ENCODE results near the gene USP32. TPM values are rescaled to one million over a fixed set of nuclear protein-coding genes. Genes with fewer than 3 reads are reported as not detected.

The USP32 gene
- total RNA-seq, 1 experiment from 2014 or later, result 32.3 TPM

DNA sequence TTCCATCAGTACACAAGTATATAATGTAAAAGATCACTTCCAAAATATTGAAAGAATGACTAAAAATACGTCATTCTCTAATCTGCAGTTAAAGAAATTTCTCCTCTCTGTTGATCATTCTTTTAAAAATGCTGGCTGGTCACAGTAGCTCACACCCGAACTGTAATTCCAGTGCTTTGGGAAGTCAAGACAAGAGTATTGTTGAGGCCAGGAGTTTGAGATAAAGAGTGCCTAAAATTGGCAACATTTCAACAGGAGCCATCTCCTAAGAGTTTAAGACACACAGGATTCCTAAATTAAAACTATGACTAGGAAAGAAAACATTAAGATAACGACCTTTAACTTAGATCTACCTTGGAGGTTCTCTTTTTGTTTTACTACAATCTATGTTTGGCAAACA is 4.5 kb upstream of the USP32 start:
- Histone ChIP-seq H2AFZ (0 out of 2 replicates have a peak overlapping the region, but pooled peaks have one; percentile 53), H3K4me3 (no peak overlapping the region), H3K9me3 (ENCODE audit: insufficient read depth, low read depth) (no peaks in the 10 kb centered on the region), H3K36me3 (ENCODE audit: low read depth) (no peaks in the 10 kb centered on the region), H3K27me3 (ENCODE audit: insufficient read depth, low read depth) (no peaks in the 10 kb centered on the region), H3K79me2 (ENCODE audit: low read depth) (peaks cover 2% of the 10 kb centered on the region), H3F3A (ENCODE audit: insufficient read depth, low read depth) (peaks cover 30% of the 10 kb centered on the region), H3K4me2 (no peak overlapping the region), H4K20me1 (ENCODE audit: insufficient read depth) (no peaks in the 10 kb centered on the region), H3K27ac (no peak overlapping the region), H3K9me2 (ENCODE audit: insufficient read depth) (no peaks in the 10 kb centered on the region), H3K4me1 (replicated peaks; ENCODE audit: insufficient read depth) (peaks cover 12% of the 10 kb centered on the region)
- no TSS peak for BruUV-seq (replicated peaks)
- intact Hi-C loops (cut with micrococcal nuclease; ENCODE audit: unreplicated experiment), result no loop called here
- TF ChIP-seq CTCF (conservative IDR thresholded peaks at IDR 0.05) (no peak), EZH2 (IDR thresholded peaks at IDR 0.05; ENCODE audit: low read depth) (no peak)
- no peak for DNase-seq
- POLR2A ChIA-PET (ENCODE audit: unreplicated experiment), result no interaction called here
- CTCF ChIA-PET, result no interaction called here

DNA sequence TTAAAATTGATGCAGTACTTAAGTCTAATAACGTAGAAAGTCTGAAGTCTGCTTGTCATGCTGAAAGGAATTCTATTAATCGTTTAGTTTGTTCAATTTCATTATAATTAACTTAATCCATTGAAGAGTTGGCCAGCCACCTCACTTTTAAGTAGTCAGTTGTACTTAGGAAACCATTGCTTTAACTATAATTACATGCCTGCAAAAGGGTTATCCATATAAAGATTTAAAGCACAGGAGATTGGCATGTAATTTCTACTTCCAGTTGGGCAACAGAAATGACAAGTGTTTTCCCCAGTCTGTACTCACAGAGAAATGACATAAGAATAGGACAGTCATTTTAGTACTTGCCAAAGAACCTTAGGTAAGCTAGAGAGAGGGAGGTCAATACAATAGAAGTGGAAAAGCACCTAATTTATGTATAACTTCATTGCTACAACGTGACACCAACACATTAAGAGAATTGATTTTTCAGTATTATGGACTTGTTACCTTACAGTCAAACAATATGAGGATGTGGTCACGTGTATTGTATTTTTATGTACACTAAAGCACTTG is 3.7 kb upstream of the USP32 start:
- Histone ChIP-seq H2AFZ (no peak overlapping the region), H3K79me2 (ENCODE audit: low read depth) (peaks cover 10% of the 10 kb centered on the region), H3K9me3 (ENCODE audit: insufficient read depth, low read depth) (no peaks in the 10 kb centered on the region), H3K4me3 (no peak overlapping the region), H3K9me2 (ENCODE audit: insufficient read depth) (no peaks in the 10 kb centered on the region), H3K36me3 (ENCODE audit: low read depth) (no peaks in the 10 kb centered on the region), H3K27me3 (ENCODE audit: insufficient read depth, low read depth) (no peaks in the 10 kb centered on the region), H3K4me1 (replicated peaks; ENCODE audit: insufficient read depth) (peaks cover 16% of the 10 kb centered on the region), H3K27ac (no peak overlapping the region), H3F3A (ENCODE audit: insufficient read depth, low read depth) (peaks cover 36% of the 10 kb centered on the region), H4K20me1 (ENCODE audit: insufficient read depth) (no peaks in the 10 kb centered on the region), H3K4me2 (no peak overlapping the region)
- POLR2A ChIA-PET (ENCODE audit: unreplicated experiment), result no interaction called here
- intact Hi-C loops (cut with micrococcal nuclease; ENCODE audit: unreplicated experiment), result no loop called here
- CTCF ChIA-PET, result no interaction called here
- DNase-seq, result no peak
- TF ChIP-seq EZH2 (IDR thresholded peaks at IDR 0.05; ENCODE audit: low read depth) (no peak), CTCF (conservative IDR thresholded peaks at IDR 0.05) (no peak)
- no TSS peak for BruUV-seq (replicated peaks)

GRCh38 chr17:60393840-60394723 is 2.1 kb upstream of the USP32 start:
- CTCF ChIA-PET, result no interaction called here
- Histone ChIP-seq H3K27me3 (ENCODE audit: insufficient read depth, low read depth) (no peaks in the 10 kb centered on the region), H3F3A (ENCODE audit: insufficient read depth, low read depth) (peaks cover 40% of the 10 kb centered on the region), H3K27ac (peak overlapping the region; percentile 79; the same call in 1 of the 2 replicates), H3K4me1 (replicated peaks; ENCODE audit: insufficient read depth) (peaks cover 28% of the 10 kb centered on the region), H3K4me3 (no peak overlapping the region), H2AFZ (no peak overlapping the region), H3K9me3 (ENCODE audit: insufficient read depth, low read depth) (no peaks in the 10 kb centered on the region), H4K20me1 (ENCODE audit: insufficient read depth) (peaks cover 6% of the 10 kb centered on the region; the same call in 1 of the 2 replicates), H3K9me2 (ENCODE audit: insufficient read depth) (no peaks in the 10 kb centered on the region), H3K4me2 (peak overlapping the region; percentile 97; the same call in 1 of the 2 replicates), H3K36me3 (ENCODE audit: low read depth) (no peaks in the 10 kb centered on the region), H3K79me2 (ENCODE audit: low read depth) (peaks cover 26% of the 10 kb centered on the region)
- BruUV-seq (replicated peaks), result no TSS peak
- intact Hi-C loops (cut with micrococcal nuclease; ENCODE audit: unreplicated experiment), result loop anchor here (2.0 kb wide), 1 partner anchor 207 kb away; the partner anchor contains the start of gene PPM1D
- DNase-seq, result peak in 1 of 2 experiments; percentile 81
- no peak for TF ChIP-seq CTCF (conservative IDR thresholded peaks at IDR 0.05)
- no peak for TF ChIP-seq EZH2 (IDR thresholded peaks at IDR 0.05; ENCODE audit: low read depth)
- POLR2A ChIA-PET (ENCODE audit: unreplicated experiment), result no interaction called here
